Heart left ventricle (tissue), 16 donors: Measurements from ENCODE around the gene KIAA0753. TPM values are rescaled to one million over a fixed set of nuclear protein-coding genes. Genes with fewer than 3 reads are reported as not detected.

ENCODE experiments used
- ATAC-seq, 4 donors: fragments of 200-7000 bp; cut with Tn5 transposase; one replicate each; pipeline ENCODE4 v1.9.1; 2020 to 2022; ENCODE audit warnings: moderate library complexity in 4 of 4, mild to moderate bottlenecking in 3 of 4, moderate number of reproducible peaks in 1 of 4
- DNase-seq, 5 donors: peaks; one replicate each; pipeline ENCODE4 v3.0.0-alpha.2; 2020
- H3K27ac ChIP-seq, 12 donors: fragments of 200-600 bp; sonication (generic) in 4 of 12; one replicate each; pipeline versions ENCODE4 v1.5.0 to v1.8.0; 2016 to 2022; ENCODE audit warnings: mild to moderate bottlenecking in 2 of 12
- H3K27me3 ChIP-seq, 9 donors: fragments of 200-600 bp; sonication (generic) in 2 of 9; one replicate each; pipeline versions ENCODE4 v1.5.1 to v1.8.0; 2016 to 2022; ENCODE audit warnings: mild to moderate bottlenecking in 3 of 9
- H3K36me3 ChIP-seq, 9 donors: fragments of 200-600 bp; sonication (generic) in 2 of 9; one replicate each; pipeline versions ENCODE4 v1.5.0 to v1.8.0; 2018 to 2022; ENCODE audit warnings: mild to moderate bottlenecking in 2 of 9
- H3K4me1 ChIP-seq, 12 donors: fragments of 200-600 bp; sonication (generic) in 4 of 12; one replicate each; pipeline versions ENCODE4 v1.5.0 to v1.8.0; 2016 to 2022; ENCODE audit warnings: mild to moderate bottlenecking in 3 of 12
- H3K4me3 ChIP-seq, 12 donors: fragments of 200-600 bp; sonication (generic) in 4 of 12; one replicate each; pipeline versions ENCODE4 v1.5.0 to v1.8.0; 2017 to 2022; ENCODE audit warnings: mild to moderate bottlenecking in 9 of 12, moderate library complexity in 4 of 12
- H3K9me3 ChIP-seq, 12 donors: fragments of 200-600 bp; sonication (generic) in 4 of 12; one replicate each; pipeline versions ENCODE4 v1.5.0 to v1.8.0; 2016 to 2022; ENCODE audit warnings: mild to moderate bottlenecking in 1 of 12
- CTCF ChIP-seq, 12 donors: fragments of 200-600 bp; sonication (generic) in 4 of 12; IDR thresholded peaks; one replicate each; pipeline versions ENCODE4 v1.5.0 to v1.8.0; 2018 to 2022; ENCODE audit warnings: antibody characterized with exemption in 12 of 12, mild to moderate bottlenecking in 5 of 12
- POLR2A ChIP-seq, 2 donors: fragments of 450-650 bp; IDR thresholded peaks; one replicate each; pipeline ENCODE4 v1.6.1; 2017; ENCODE audit warnings: antibody characterized with exemption in 2 of 2, mild to moderate bottlenecking in 2 of 2, moderate library complexity in 2 of 2
- WGBS, 4 donors: extraction: QIAGEN DNeasy Blood & Tissue Kit in 2 of 4; methylation state at CpG; one replicate each; pipeline versions ENCODE4 v1.1.5 to v1.1.7; 2013 to 2018; 5-methylcytosine and 5-hydroxymethylcytosine counted together
- intact Hi-C, 10 donors: fragments of 100-400 bp; cut with DNase I; formaldehyde crosslinking; loops; one replicate each; pipeline versions ENCODE4 v1.11.1 to v1.14.2; 2022
- polyA plus RNA-seq, 2 donors: library from polyadenylated mRNA; stranded (reverse); fragments of 200-250 nt; gene quantifications; one replicate each; pipeline ENCODE4 v1.2.3, GENCODE V29; 2013
- total RNA-seq, 9 donors: library from RNA; depleted of rRNA in 2 of 9; stranded (reverse); fragments of >200 nt in 2 of 9; fragmentation: NEBNext Ultra II Directional in 3 of 9; extraction: Animal tissue kit (Norgen Biotek cat#: 25700) in 3 of 9; gene quantifications; one replicate each; pipeline versions ENCODE4 v1.1.0 to v1.2.4, GENCODE V29; 2016 to 2023
- donor health status: ischemic (EF 13 %, LVEDD 7.1; RV severe dilation, severe dysfunction).
- donor health status: healthy with polysubstance abuse.
- donor health status: DM: no; HTN: yes; CAD: no.
- donor health status: DM: no; HTN: no; CAD: no.
- donor health status: ischemic (EF 25% LVEDD 6.9; RV normal size, moderate dysfunction).
- donor health status: ischemic (EF 25% LVEDD 5.7; RV mildly dilated, moderate dysfunction).
- donor health status: healthy.
- donor health status: DM: yes; HTN: yes; CAD: no.
- donor health status: ischemic (EF 35%, LVEDD 5.7; RV mildly dilated, moderate dysfunction).
- donor health status: nonischemic (EF 11% LVEDD 7.7; RV severe dilation, severe dysfunction).
- donor health status: DM: yes; HTN: yes; CAD: no.
- donor health status: PGD.
- donor health status: ischemic (EF 29% LVEDD 5.4; RV normal size, mild dysfunction).
- donor health status: nonischemic (EF 23%, LVEDD 6.1; RV moderate dilation, normal function).

KIAA0753 gene
- total and polyA plus RNA-seq, 11 donors, result 2.7 to 10.2 (median 5.0) TPM

- Histone ChIP-seq H3K4me3 (no peak overlapping the region), H3K27ac (no peak overlapping the region), H3K9me3 (no peaks in the 10 kb centered on the region), H3K4me1 (no peaks in the 10 kb centered on the region), H3K27me3 (peaks cover 0 to 30% (median 5%) of the 10 kb centered on the region in 9 donors), H3K36me3 (no peaks in the 10 kb centered on the region)
- intact Hi-C loops, result no loop called here
- WGBS, 4 donors, result 87 to 91% (median 87%) methylated on average over 4 of the region's 4 CpGs
- TF ChIP-seq POLR2A (IDR thresholded peaks at IDR 0.05) (no peak), CTCF (IDR thresholded peaks at IDR 0.05) (no peak)
- ATAC-seq, result no peak
- no peak for DNase-seq
Measured at GRCh38 chr17:6682339-6682738, 41.8 kb upstream of the KIAA0753 start.

- peaks cover 0 to 37% (median 5%) of the 10 kb centered on the region in 9 donors for H3K27me3 ChIP-seq
- no peak overlapping the region for H3K27ac ChIP-seq
- TF ChIP-seq POLR2A (IDR thresholded peaks at IDR 0.05), result no peak
- TF ChIP-seq CTCF (IDR thresholded peaks at IDR 0.05), result no peak
- ATAC-seq, result no peak
- H3K4me1 ChIP-seq, result no peaks in the 10 kb centered on the region
- no peak for DNase-seq
- no peaks in the 10 kb centered on the region for H3K36me3 ChIP-seq
- intact Hi-C loops, result no loop called here
- H3K4me3 ChIP-seq, result no peak overlapping the region
- WGBS, 4 donors, result 69 to 86% (median 83%) methylated on average over 5 of the region's 5 CpGs
- H3K9me3 ChIP-seq, result no peaks in the 10 kb centered on the region
Measured at GRCh38 chr17:6681671-6682070, 41.2 kb upstream of the KIAA0753 start.

GRCh38 chr17:6681176-6681575 lies 40.7 kb upstream of the KIAA0753 start:
- H3K9me3 ChIP-seq, result no peaks in the 10 kb centered on the region
- H3K4me1 ChIP-seq, result no peaks in the 10 kb centered on the region
- ATAC-seq (no peak), DNase-seq (no peak)
- 58 to 70% (median 61%) methylated on average over 4 of the region's 4 CpGs for WGBS, 4 donors
- no peak overlapping the region for H3K27ac ChIP-seq
- H3K36me3 ChIP-seq, result no peaks in the 10 kb centered on the region
- no peak overlapping the region for H3K4me3 ChIP-seq
- intact Hi-C loops, result no loop called here
- TF ChIP-seq POLR2A (IDR thresholded peaks at IDR 0.05), result no peak
- TF ChIP-seq CTCF (IDR thresholded peaks at IDR 0.05), result no peak
- peaks cover 0 to 41% (median 5%) of the 10 kb centered on the region in 9 donors for H3K27me3 ChIP-seq

- H3K4me3 ChIP-seq, result no peak overlapping the region
- 78 to 81% (median 79%) methylated on average over 6 of the region's 6 CpGs for WGBS, 4 donors
Measured at GRCh38 chr17:6679241-6679640, 38.7 kb upstream of the KIAA0753 start.

More at GRCh38 chr17:6679241-6679640, 38.7 kb upstream of the KIAA0753 start:
- intact Hi-C loops, result no loop called here
- DNase-seq (no peak), ATAC-seq (no peak)
- Histone ChIP-seq H3K9me3 (no peaks in the 10 kb centered on the region), H3K27me3 (peaks cover 0 to 29% (median 5%) of the 10 kb centered on the region in 9 donors), H3K36me3 (no peaks in the 10 kb centered on the region), H3K4me1 (no peaks in the 10 kb centered on the region), H3K27ac (no peak overlapping the region)
- TF ChIP-seq CTCF (IDR thresholded peaks at IDR 0.05) (no peak), POLR2A (IDR thresholded peaks at IDR 0.05) (no peak)
